ENCODE data around the gene TMC5.
A peak's percentile ranks its signal among the peaks of the same experiment; 100 is the strongest.

The TMC5 gene

GRCh38 chr16:19497176-19497575, 79.5 kb downstream of the TMC5 start:
- no peak overlapping the region for H3K4me3 ChIP-seq (ENCODE audit: low read depth, low read length)
- DNase-seq (ENCODE audit: low read depth): no peak
- no peak for TF ChIP-seq POLR2A (IDR thresholded peaks at IDR 0.05; ENCODE audit: extremely low read depth, insufficient read length)
- TF ChIP-seq MAX (IDR thresholded peaks at IDR 0.05; ENCODE audit: low read depth, low read length): no peak
- TF ChIP-seq MYC (IDR thresholded peaks at IDR 0.05; ENCODE audit: low read depth, low read length): no peak
- TF ChIP-seq CTCF (IDR thresholded peaks at IDR 0.05; ENCODE audit: low read depth, low read length): no peak

GRCh38 chr16:19499006-19499405, 81.3 kb downstream of the TMC5 start:
- no peak for DNase-seq (ENCODE audit: low read depth)
- H3K4me3 ChIP-seq (ENCODE audit: low read depth, low read length): no peak overlapping the region
- TF ChIP-seq CTCF (IDR thresholded peaks at IDR 0.05; ENCODE audit: low read depth, low read length) (no peak), MYC (IDR thresholded peaks at IDR 0.05; ENCODE audit: low read depth, low read length) (no peak), POLR2A (IDR thresholded peaks at IDR 0.05; ENCODE audit: extremely low read depth, insufficient read length) (no peak), MAX (IDR thresholded peaks at IDR 0.05; ENCODE audit: low read depth, low read length) (no peak)

GRCh38 chr16:19499481-19499880, 81.8 kb downstream of the TMC5 start:
- no peak for DNase-seq (ENCODE audit: low read depth)
- TF ChIP-seq MAX (IDR thresholded peaks at IDR 0.05; ENCODE audit: low read depth, low read length) (no peak), CTCF (IDR thresholded peaks at IDR 0.05; ENCODE audit: low read depth, low read length) (no peak), POLR2A (IDR thresholded peaks at IDR 0.05; ENCODE audit: extremely low read depth, insufficient read length) (no peak), MYC (IDR thresholded peaks at IDR 0.05; ENCODE audit: low read depth, low read length) (no peak)
- H3K4me3 ChIP-seq (ENCODE audit: low read depth, low read length): no peak overlapping the region

- H3K4me3 ChIP-seq (ENCODE audit: low read depth, low read length): no peak overlapping the region
- peak; percentile 73 for TF ChIP-seq CTCF (IDR thresholded peaks at IDR 0.05; ENCODE audit: low read depth, low read length)
- no peak for TF ChIP-seq MYC (IDR thresholded peaks at IDR 0.05; ENCODE audit: low read depth, low read length)
- no peak for TF ChIP-seq POLR2A (IDR thresholded peaks at IDR 0.05; ENCODE audit: extremely low read depth, insufficient read length)
- peak; percentile 79 for DNase-seq (ENCODE audit: low read depth)
Measured at GRCh38 chr16:19502395-19503131, 84.9 kb downstream of the TMC5 start.

- TF ChIP-seq MAX (IDR thresholded peaks at IDR 0.05; ENCODE audit: low read depth, low read length) (no peak), MYC (IDR thresholded peaks at IDR 0.05; ENCODE audit: low read depth, low read length) (no peak), POLR2A (IDR thresholded peaks at IDR 0.05; ENCODE audit: extremely low read depth, insufficient read length) (no peak), CTCF (IDR thresholded peaks at IDR 0.05; ENCODE audit: low read depth, low read length) (no peak)
- no peak for DNase-seq (ENCODE audit: low read depth)
- H3K4me3 ChIP-seq (ENCODE audit: low read depth, low read length): no peak overlapping the region
Measured at GRCh38 chr16:19503461-19504075, 85.9 kb downstream of the TMC5 start.

All from NB4 (cell line).